Activated CD4-positive, alpha-beta memory T cell treated with anti-CD3 and anti-CD28 coated beads, Interleukin-2, amount 10 ng/mL, durations not matched to agents 7 days and 5 days (primary cell): ENCODE data around the gene CRIP2. TPM values are rescaled to one million over a fixed set of nuclear protein-coding genes. Genes with fewer than 3 reads are reported as not detected.

Experiments
- CTCF ChIA-PET: fragments of 350-600 bp; sonication (Branson Sonifier 250); formaldehyde crosslinking; loops from one replicate; lab custom pipeline; 2021; ENCODE audit warnings: antibody characterized with exemption, inconsistent platforms; lab: Charles Lee
- POLR2A ChIA-PET: fragments of 350-600 bp; sonication (Branson Sonifier 250); formaldehyde crosslinking; loops from one replicate; lab custom pipeline; 2021; ENCODE audit warnings: antibody characterized with exemption; lab: Charles Lee
- DNase-seq: peaks from one replicate; pipeline ENCODE4 v3.0.0-alpha.2; 2020
- H3K27ac Mint-ChIP-seq: one replicate; pipeline ENCODE4 v1.8.0; 2021; ENCODE audit warnings: mild to moderate bottlenecking, mixed read lengths
- H3K27me3 Mint-ChIP-seq: one replicate; pipeline ENCODE4 v1.8.0; 2021; ENCODE audit warnings: mixed read lengths
- H3K36me3 Mint-ChIP-seq: one replicate; pipeline ENCODE4 v1.8.0; 2021; ENCODE audit warnings: low read depth, mixed read lengths
- H3K4me1 Mint-ChIP-seq: one replicate; pipeline ENCODE4 v1.8.0; 2021; ENCODE audit warnings: mixed read lengths
- H3K4me3 Mint-ChIP-seq: one replicate; pipeline ENCODE4 v1.8.0; 2021; ENCODE audit warnings: mild to moderate bottlenecking, mixed read lengths
- H3K9me3 Mint-ChIP-seq: one replicate; pipeline ENCODE4 v1.8.0; 2021; ENCODE audit warnings: mixed read lengths
- total RNA-seq, 2 experiments: library from RNA; stranded (reverse); gene quantifications; one replicate each; pipeline ENCODE4 v1.2.3, GENCODE V29; 2021

CRIP2 gene
- total RNA-seq, 2 experiments from 2014 or later: 1.8 to 1.9 TPM

- H3K27me3 Mint-ChIP-seq: peaks cover 34% of the 10 kb centered on the region
Measured at GRCh38 chr14:105476831-105477659, 2.4 kb downstream of the CRIP2 start.

GRCh38 chr14:105477660-105478397 is 3.2 kb downstream of the CRIP2 start:
- no peak overlapping the region for H3K4me3 Mint-ChIP-seq
- ChIA-PET POLR2A (interaction anchor here (1.3 to 3.8 kb wide), 2 partner anchors 13 to 79 kb away, joined by 4 to 19 read pairs; partner anchors contain the start of gene TEDC1), CTCF (no interaction called here)
- peaks cover 38% of the 10 kb centered on the region for H3K4me1 Mint-ChIP-seq
- no peaks in the 10 kb centered on the region for H3K9me3 Mint-ChIP-seq
- H3K27me3 Mint-ChIP-seq: peaks cover 34% of the 10 kb centered on the region
- no peak for DNase-seq
- H3K27ac Mint-ChIP-seq: no peak overlapping the region
- H3K36me3 Mint-ChIP-seq: peaks cover 5% of the 10 kb centered on the region

More at GRCh38 chr14:105476831-105477659, 2.4 kb downstream of the CRIP2 start:
- Mint-ChIP-seq H3K4me1 (peaks cover 30% of the 10 kb centered on the region), H3K9me3 (no peaks in the 10 kb centered on the region), H3K27ac (no peak overlapping the region), H3K36me3 (peaks cover 5% of the 10 kb centered on the region), H3K4me3 (no peak overlapping the region)
- no peak for DNase-seq
- ChIA-PET POLR2A (interaction anchor here (1.3 to 3.8 kb wide), 2 partner anchors 14 to 78 kb away, joined by 4 to 19 read pairs; partner anchors contain the start of gene TEDC1), CTCF (interaction anchor here (1.1 kb wide), 1 partner anchor 51 kb away, joined by 3 read pairs; no protein-coding TSS in a partner anchor)

- Mint-ChIP-seq H3K36me3 (peaks cover 5% of the 10 kb centered on the region), H3K4me3 (no peak overlapping the region), H3K27ac (no peak overlapping the region), H3K9me3 (no peaks in the 10 kb centered on the region), H3K27me3 (peaks cover 34% of the 10 kb centered on the region), H3K4me1 (peaks cover 35% of the 10 kb centered on the region)
- ChIA-PET CTCF (no interaction called here), POLR2A (interaction anchor here (3.8 kb wide), 1 partner anchor 12 kb away, joined by 19 read pairs; the partner anchor contains the start of gene TEDC1)
- no peak for DNase-seq
Measured at GRCh38 chr14:105478398-105479251, 4.0 kb downstream of the CRIP2 start.

GRCh38 chr14:105479431-105480158 is 5.0 kb downstream of the CRIP2 start:
- peaks cover 5% of the 10 kb centered on the region for H3K36me3 Mint-ChIP-seq
- peaks cover 34% of the 10 kb centered on the region for H3K27me3 Mint-ChIP-seq
- H3K4me1 Mint-ChIP-seq: peaks cover 39% of the 10 kb centered on the region
- no peak overlapping the region for H3K27ac Mint-ChIP-seq
- ChIA-PET POLR2A (interaction anchor here (3.6 kb wide), 1 partner anchor 12 kb away, joined by 85 read pairs; the partner anchor contains the start of gene TEDC1), CTCF (interaction anchor here (1.0 to 2.8 kb wide), 2 partner anchors 11 to 90 kb away, joined by 3 to 112 read pairs; partner anchors contain the start of gene TEDC1)
- no peak overlapping the region for H3K4me3 Mint-ChIP-seq
- DNase-seq: no peak
- H3K9me3 Mint-ChIP-seq: no peaks in the 10 kb centered on the region

GRCh38 chr14:105480199-105480746 is 5.7 kb downstream of the CRIP2 start:
- DNase-seq: no peak
- peaks cover 5% of the 10 kb centered on the region for H3K36me3 Mint-ChIP-seq
- H3K27me3 Mint-ChIP-seq: peaks cover 33% of the 10 kb centered on the region
- CTCF ChIA-PET: interaction anchor here (0.6 to 2.8 kb wide), 17 partner anchors 9 to 423 kb away, joined by 3 to 112 read pairs (median 4); partner anchors contain the start of genes BTBD6, MTA1, TEDC1 and TEX22
- POLR2A ChIA-PET: interaction anchor here (1.0 to 3.7 kb wide), 8 partner anchors 8 to 179 kb away, joined by 3 to 85 read pairs (median 8); partner anchors contain the start of genes BRF1, PACS2, TEDC1 and TEX22
- no peak overlapping the region for H3K4me3 Mint-ChIP-seq
- no peak overlapping the region for H3K27ac Mint-ChIP-seq
- H3K4me1 Mint-ChIP-seq: peaks cover 43% of the 10 kb centered on the region
- H3K9me3 Mint-ChIP-seq: no peaks in the 10 kb centered on the region

GRCh38 chr14:105480807-105481801 is 6.5 kb downstream of the CRIP2 start:
- DNase-seq: peak; percentile 91
- peak overlapping the region; percentile 47 for H3K4me3 Mint-ChIP-seq
- H3K4me1 Mint-ChIP-seq: peaks cover 51% of the 10 kb centered on the region
- ChIA-PET CTCF (interaction anchor here (0.6 to 2.8 kb wide), 22 partner anchors 9 to 424 kb away, joined by 3 to 112 read pairs (median 4); partner anchors contain the start of genes BRF1, BTBD6, MTA1 and TEDC1), POLR2A (interaction anchor here (0.8 to 3.7 kb wide), 11 partner anchors 9 to 180 kb away, joined by 3 to 85 read pairs (median 4); partner anchors contain the start of genes BRF1, PACS2, TEDC1 and TEX22)
- peak overlapping the region; percentile 92 for H3K27ac Mint-ChIP-seq
- H3K36me3 Mint-ChIP-seq: peaks cover 5% of the 10 kb centered on the region
- H3K27me3 Mint-ChIP-seq: peaks cover 25% of the 10 kb centered on the region
- H3K9me3 Mint-ChIP-seq: no peaks in the 10 kb centered on the region

- no peaks in the 10 kb centered on the region for H3K9me3 Mint-ChIP-seq
- peaks cover 18% of the 10 kb centered on the region for H3K27me3 Mint-ChIP-seq
- CTCF ChIA-PET: interaction anchor here (0.8 to 2.8 kb wide), 7 partner anchors 9 to 392 kb away, joined by 3 to 112 read pairs (median 4); partner anchors contain the start of genes BRF1, PACS2 and TEDC1
- peak overlapping the region; percentile 45 for H3K4me3 Mint-ChIP-seq
- DNase-seq: peak; percentile 96
- H3K27ac Mint-ChIP-seq: peak overlapping the region; percentile 92
- H3K36me3 Mint-ChIP-seq: peaks cover 5% of the 10 kb centered on the region
- H3K4me1 Mint-ChIP-seq: peaks cover 54% of the 10 kb centered on the region
- POLR2A ChIA-PET: interaction anchor here (1.0 to 3.7 kb wide), 6 partner anchors 9 to 181 kb away, joined by 3 to 85 read pairs (median 12); partner anchors contain the start of genes BRF1, TEDC1 and TEX22
Measured at GRCh38 chr14:105481886-105482457, 7.4 kb downstream of the CRIP2 start.

GRCh38 chr14:105482486-105483110 is 8.0 kb downstream of the CRIP2 start:
- Mint-ChIP-seq H3K9me3 (no peaks in the 10 kb centered on the region), H3K27ac (peak overlapping the region; percentile 92), H3K36me3 (peaks cover under 1% of the 10 kb centered on the region), H3K4me3 (no peak overlapping the region), H3K4me1 (peaks cover 50% of the 10 kb centered on the region), H3K27me3 (peaks cover 12% of the 10 kb centered on the region)
- no peak for DNase-seq
- POLR2A ChIA-PET: interaction anchor here (1.0 to 3.7 kb wide), 6 partner anchors 9 to 182 kb away, joined by 3 to 85 read pairs (median 12); partner anchors contain the start of genes BRF1, TEDC1 and TEX22
- CTCF ChIA-PET: interaction anchor here (0.8 to 2.8 kb wide), 6 partner anchors 8 to 392 kb away, joined by 3 to 112 read pairs (median 4); partner anchors contain the start of genes BRF1, PACS2 and TEDC1

GRCh38 chr14:105483300-105484068 is 8.9 kb downstream of the CRIP2 start:
- Mint-ChIP-seq H3K27me3 (peaks cover 12% of the 10 kb centered on the region), H3K4me1 (peaks cover 54% of the 10 kb centered on the region), H3K36me3 (peaks cover 8% of the 10 kb centered on the region), H3K4me3 (no peak overlapping the region), H3K27ac (peak overlapping the region; percentile 92), H3K9me3 (no peaks in the 10 kb centered on the region)
- no peak for DNase-seq
- ChIA-PET CTCF (interaction anchor here (1.3 to 2.8 kb wide), 2 partner anchors 45 to 111 kb away, joined by 3 to 30 read pairs; no protein-coding TSS in a partner anchor), POLR2A (interaction anchor here (3.1 to 3.7 kb wide), 3 partner anchors 8 to 45 kb away, joined by 13 to 85 read pairs (median 15); partner anchors contain the start of gene TEDC1)
